ENCODE results near the gene PRDM16.

GRCh38 chr1:3398396-3399140, 329.6 kb downstream of the PRDM16 start:
- TF ChIP-seq CTCF (IDR thresholded peaks at IDR 0.05): no peak
- no peak for TF ChIP-seq ELK1 (IDR thresholded peaks at IDR 0.05; ENCODE audit: low read depth, low read length)
- no peak for TF ChIP-seq POLR2A (IDR thresholded peaks at IDR 0.05; ENCODE audit: low read length)
- TF ChIP-seq CHD2 (IDR thresholded peaks at IDR 0.05; ENCODE audit: low read length, partially characterized antibody): no peak
- TF ChIP-seq RCOR1 (IDR thresholded peaks at IDR 0.05; ENCODE audit: low read depth, low read length): no peak
- no peak for TF ChIP-seq CEBPB (IDR thresholded peaks at IDR 0.05)

Measured in A549 (cell line).